AG09309 (cell line): Measurements from ENCODE around the gene CTPS2.
"Not testable (repeated sequence)": the region's sequence is repeated elsewhere in the genome, so short reads cannot be mapped to it uniquely, and the experiment has no call there.

Experiments used
- DNase-seq: peaks from one replicate; pipeline ENCODE4 v3.0.0-alpha.2; 2010; ENCODE audit warnings: low read depth
- H3K4me3 ChIP-seq: 2 replicates; pipeline ENCODE4 v1.5.1; 2011; ENCODE audit warnings: mild to moderate bottlenecking, low read depth, low read length, moderate library complexity; ENCODE audit not compliant: control insufficient read depth
- TF ChIP-seq, protein P1 (sequence below): IDR thresholded peaks from 2 replicates; pipeline ENCODE4 v1.5.1; 2011; ENCODE audit warnings: mild to moderate bottlenecking, low read depth, low read length, inconsistent platforms; ENCODE audit not compliant: insufficient read depth, control insufficient read depth; ENCODE audit errors: missing control alignments

CTPS2 gene

DNA sequence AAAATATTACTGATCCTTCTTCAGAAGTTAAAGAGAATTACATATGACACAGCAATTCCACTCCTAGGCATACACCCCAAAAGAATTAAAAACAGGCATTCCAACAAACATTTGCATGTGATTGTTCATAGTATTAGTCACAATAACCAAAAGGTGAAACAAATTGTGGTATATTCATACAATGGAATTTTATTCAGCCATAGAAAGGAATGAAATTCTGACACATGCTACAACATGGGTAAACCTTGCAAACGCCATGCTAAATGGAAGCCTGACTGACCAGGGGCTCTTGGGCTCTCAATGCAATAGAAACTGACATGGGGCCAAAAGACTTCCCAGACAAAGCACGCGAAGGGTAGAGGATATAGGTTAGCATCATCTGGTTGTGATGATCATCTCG lies 124.6 kb downstream of the CTPS2 start:
- TF ChIP-seq, protein P1, sequence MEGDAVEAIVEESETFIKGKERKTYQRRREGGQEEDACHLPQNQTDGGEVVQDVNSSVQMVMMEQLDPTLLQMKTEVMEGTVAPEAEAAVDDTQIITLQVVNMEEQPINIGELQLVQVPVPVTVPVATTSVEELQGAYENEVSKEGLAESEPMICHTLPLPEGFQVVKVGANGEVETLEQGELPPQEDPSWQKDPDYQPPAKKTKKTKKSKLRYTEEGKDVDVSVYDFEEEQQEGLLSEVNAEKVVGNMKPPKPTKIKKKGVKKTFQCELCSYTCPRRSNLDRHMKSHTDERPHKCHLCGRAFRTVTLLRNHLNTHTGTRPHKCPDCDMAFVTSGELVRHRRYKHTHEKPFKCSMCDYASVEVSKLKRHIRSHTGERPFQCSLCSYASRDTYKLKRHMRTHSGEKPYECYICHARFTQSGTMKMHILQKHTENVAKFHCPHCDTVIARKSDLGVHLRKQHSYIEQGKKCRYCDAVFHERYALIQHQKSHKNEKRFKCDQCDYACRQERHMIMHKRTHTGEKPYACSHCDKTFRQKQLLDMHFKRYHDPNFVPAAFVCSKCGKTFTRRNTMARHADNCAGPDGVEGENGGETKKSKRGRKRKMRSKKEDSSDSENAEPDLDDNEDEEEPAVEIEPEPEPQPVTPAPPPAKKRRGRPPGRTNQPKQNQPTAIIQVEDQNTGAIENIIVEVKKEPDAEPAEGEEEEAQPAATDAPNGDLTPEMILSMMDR = no peak
- no peak for DNase-seq

GRCh38 chrX:16586377-16587112 lies 125.9 kb downstream of the CTPS2 start:
- H3K4me3 ChIP-seq = no peak overlapping the region
- TF ChIP-seq, protein P1 = no peak
- DNase-seq = no peak

More for the DNA sequence above, 124.6 kb downstream of the CTPS2 start:
- no peak overlapping the region for H3K4me3 ChIP-seq

DNA sequence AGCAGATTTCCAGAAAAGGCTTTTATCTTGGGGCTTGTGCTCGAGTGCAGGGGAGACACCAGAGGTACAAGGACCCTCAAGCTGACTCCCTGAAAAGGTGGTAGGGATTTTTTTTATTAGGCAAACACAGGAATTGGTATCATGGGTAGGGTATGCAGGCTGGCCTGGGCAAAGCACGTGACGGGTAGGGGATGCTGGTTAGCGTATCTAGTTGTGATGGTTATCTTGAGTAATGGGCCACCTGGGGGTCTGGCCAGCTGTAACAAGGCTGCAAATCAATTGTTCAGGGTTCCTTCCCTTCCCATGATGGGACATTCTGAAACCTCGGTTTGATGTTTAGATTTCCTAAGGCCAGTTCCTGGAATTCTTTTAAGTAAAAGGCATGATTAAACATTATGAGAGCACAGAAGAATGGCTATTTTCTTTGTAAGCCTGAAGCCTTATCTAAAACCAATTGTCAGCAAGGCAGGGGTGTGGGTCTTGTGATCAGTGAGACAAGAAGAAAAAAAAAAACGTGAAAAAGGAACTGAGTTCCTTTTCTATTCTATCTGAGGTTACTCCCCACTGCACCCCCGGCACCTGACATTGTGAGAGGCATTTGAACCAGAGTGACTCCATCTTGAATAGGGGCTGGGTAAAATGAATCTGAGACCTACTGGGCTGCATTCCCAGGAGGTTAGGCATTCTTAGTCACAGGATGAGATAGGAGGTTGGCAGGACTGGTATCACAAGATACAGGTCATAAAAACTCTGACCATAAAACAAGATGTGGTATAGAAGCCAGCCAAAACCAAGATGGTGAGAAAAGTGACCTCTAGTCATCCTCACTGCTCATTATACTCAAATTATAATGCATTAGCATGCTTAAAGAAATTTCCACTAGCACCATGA lies 126.7 kb downstream of the CTPS2 start:
- no peak for DNase-seq
- TF ChIP-seq, protein P1 = no peak
- no peak overlapping the region for H3K4me3 ChIP-seq

GRCh38 chrX:16580004-16580797 lies 132.3 kb downstream of the CTPS2 start:
- H3K4me3 ChIP-seq = not testable (repeated sequence)

GRCh38 chrX:16579517-16579916 lies 133.0 kb downstream of the CTPS2 start:
- H3K4me3 ChIP-seq = no peak overlapping the region
- TF ChIP-seq, protein P1 = no peak
- no peak for DNase-seq

More at GRCh38 chrX:16580004-16580797, 132.3 kb downstream of the CTPS2 start:
- DNase-seq = not testable (repeated sequence)

DNA sequence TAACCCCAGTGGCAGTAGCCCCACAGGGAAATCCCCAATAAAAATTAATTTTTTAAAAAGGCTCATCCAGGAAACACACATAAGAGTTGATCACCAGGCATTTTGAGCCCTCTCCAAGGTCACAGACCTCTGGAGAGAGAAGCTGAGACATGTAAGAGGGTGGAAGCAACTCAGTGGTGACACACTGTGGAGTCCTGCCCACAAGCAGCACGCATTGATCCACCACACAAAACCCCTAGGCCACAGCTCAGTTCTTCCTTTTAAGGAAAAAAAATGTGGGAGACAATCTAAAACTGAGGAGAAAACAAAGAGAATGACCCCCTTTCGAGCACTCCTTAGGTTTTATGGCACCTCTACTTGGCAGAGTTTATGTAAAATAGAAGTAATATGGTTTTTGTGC lies 134.3 kb downstream of the CTPS2 start:
- TF ChIP-seq, protein P1 = no peak
- peak; percentile 4 for DNase-seq
- no peak overlapping the region for H3K4me3 ChIP-seq
